ENCODE measurements around the gene C5AR1. TPM values are rescaled to one million over a fixed set of nuclear protein-coding genes. Genes with fewer than 3 reads are reported as not detected.
A peak's percentile ranks its signal among the peaks of the same experiment; 100 is the strongest.

Gene C5AR1
- total and polyA plus RNA-seq, 9 of the 15 experiments (the other 6 are each of a cell fraction or from before 2014, with no cell fraction given): 0.06 to 1.6 (median 0.28) TPM; not detected in 3

- no peak; the same call in 1 of the 2 replicates for TF ChIP-seq CREB3L1 (IDR thresholded peaks at IDR 0.05; ENCODE audit: borderline replicate concordance, low read depth)
- TF ChIP-seq ZNF324 (CRISPR knock-in tag; IDR thresholded peaks at IDR 0.05): no peak
- no peak for TF ChIP-seq ZNF551 (CRISPR knock-in tag; IDR thresholded peaks at IDR 0.05)
- TF ChIP-seq ZNF318 (IDR thresholded peaks at IDR 0.05; ENCODE audit: borderline replicate concordance in 1 of 2, low read depth in 1 of 2): peak in 1 of 2 experiments; percentile 97; a peak in 2 of 4 replicates
- no peak; the same call in 1 of the 2 replicates for TF ChIP-seq ZBTB43 (CRISPR knock-in tag; IDR thresholded peaks at IDR 0.05)
- no peak for TF ChIP-seq U2AF1 (optimal IDR thresholded peaks at IDR 0.05; ENCODE audit: low read depth, low read length)
- TF ChIP-seq CTBP1 (IDR thresholded peaks at IDR 0.05; ENCODE audit: borderline replicate concordance): peak; percentile 39; the same call in 1 of the 2 replicates
- TF ChIP-seq JUN (IDR thresholded peaks at IDR 0.05; ENCODE audit: borderline replicate concordance, low read depth, low read length): peak; percentile 98
- peak; percentile 92 for TF ChIP-seq JUN (CRISPR knock-in tag; IDR thresholded peaks at IDR 0.05; ENCODE audit: borderline replicate concordance)
- TF ChIP-seq SNAPC5 (CRISPR knock-in tag; IDR thresholded peaks at IDR 0.05): no peak
- no peak for TF ChIP-seq CBX2 (IDR thresholded peaks at IDR 0.05; ENCODE audit: insufficient read depth, low read length, poor library complexity, severe bottlenecking)
- TF ChIP-seq ZSCAN29 (IDR thresholded peaks at IDR 0.05): no peak
- no peak for TF ChIP-seq SP2 (IDR thresholded peaks at IDR 0.05; ENCODE audit: extremely low read depth, low read depth, low read length, poor library complexity, severe bottlenecking)
- TF ChIP-seq RFX7 (CRISPR knock-in tag; IDR thresholded peaks at IDR 0.05): no peak
- no peak for TF ChIP-seq CGGBP1 (CRISPR knock-in tag; IDR thresholded peaks at IDR 0.05)
- TF ChIP-seq NCOA6 (IDR thresholded peaks at IDR 0.05): no peak
Measured at GRCh38 chr19:47315125-47315821, 5.6 kb downstream of the C5AR1 start (continued).

All from K562 (cell line).